ENCODE results near the gene CAMTA1.
"Not testable (repeated sequence)": the region's sequence is repeated elsewhere in the genome, so short reads cannot be mapped to it uniquely, and the experiment has no call there.

CAMTA1 gene

GRCh38 chr1:6785318-6785727, at the start of gene CAMTA1:
CAMTA1 (plus strand) TSS chr1:6785454; CDS start chr1:6785531, 77 bp downstream.
- DNase-seq (ENCODE audit: low read depth), result no peak

- DNase-seq (ENCODE audit: low read depth), result no peak
Observed at GRCh38 chr1:6738987-6739676, 46.1 kb upstream of the CAMTA1 start.

- DNase-seq (ENCODE audit: low read depth), result not testable (repeated sequence)
Observed at GRCh38 chr1:6742676-6743188, 42.5 kb upstream of the CAMTA1 start.

- DNase-seq (ENCODE audit: low read depth), result peak; percentile 91
Observed at GRCh38 chr1:6743189-6744101, 41.8 kb upstream of the CAMTA1 start.

- DNase-seq (ENCODE audit: low read depth), result no peak
Observed at GRCh38 chr1:6745073-6745472, 40.2 kb upstream of the CAMTA1 start.

- no peak for DNase-seq (ENCODE audit: low read depth)
Observed at GRCh38 chr1:6747674-6748073, 37.6 kb upstream of the CAMTA1 start.

- DNase-seq (ENCODE audit: low read depth), result no peak
Observed at GRCh38 chr1:6750490-6750889, 34.8 kb upstream of the CAMTA1 start.

- no peak for DNase-seq (ENCODE audit: low read depth)
Observed at GRCh38 chr1:6753320-6754140, 31.7 kb upstream of the CAMTA1 start.

GRCh38 chr1:6756457-6756856, 28.8 kb upstream of the CAMTA1 start:
- no peak for DNase-seq (ENCODE audit: low read depth)

- DNase-seq (ENCODE audit: low read depth), result no peak
Observed at GRCh38 chr1:6757719-6758435, 27.4 kb upstream of the CAMTA1 start.

- DNase-seq (ENCODE audit: low read depth), result no peak
Observed at GRCh38 chr1:6761196-6761737, 24.0 kb upstream of the CAMTA1 start.

- no peak for DNase-seq (ENCODE audit: low read depth)
Observed at GRCh38 chr1:6762060-6762459, 23.2 kb upstream of the CAMTA1 start.

GRCh38 chr1:6770751-6771440, 14.4 kb upstream of the CAMTA1 start:
- DNase-seq (ENCODE audit: low read depth), result no peak

GRCh38 chr1:6771441-6771769, 13.8 kb upstream of the CAMTA1 start:
- DNase-seq (ENCODE audit: low read depth), result no peak

- DNase-seq (ENCODE audit: low read depth), result no peak
Observed at GRCh38 chr1:6774381-6774780, 10.9 kb upstream of the CAMTA1 start.

GRCh38 chr1:6775261-6776043, 9.8 kb upstream of the CAMTA1 start:
- no peak for DNase-seq (ENCODE audit: low read depth)

- no peak for DNase-seq (ENCODE audit: low read depth)
Observed at GRCh38 chr1:6776389-6776788, 8.9 kb upstream of the CAMTA1 start.

- no peak for DNase-seq (ENCODE audit: low read depth)
Observed at GRCh38 chr1:6776895-6777294, 8.4 kb upstream of the CAMTA1 start.

GRCh38 chr1:6777813-6778212, 7.4 kb upstream of the CAMTA1 start:
- no peak for DNase-seq (ENCODE audit: low read depth)
